GM19397 (cell line): ENCODE data around the gene FMN1.

Source experiments
- ATAC-seq: cut with Tn5 transposase; IDR thresholded peaks from one replicate; pipeline ENCODE4 v1.9.1; 2021; ENCODE audit warnings: mild to moderate bottlenecking, moderate library complexity; ENCODE audit not compliant: unreplicated experiment

Gene FMN1

DNA sequence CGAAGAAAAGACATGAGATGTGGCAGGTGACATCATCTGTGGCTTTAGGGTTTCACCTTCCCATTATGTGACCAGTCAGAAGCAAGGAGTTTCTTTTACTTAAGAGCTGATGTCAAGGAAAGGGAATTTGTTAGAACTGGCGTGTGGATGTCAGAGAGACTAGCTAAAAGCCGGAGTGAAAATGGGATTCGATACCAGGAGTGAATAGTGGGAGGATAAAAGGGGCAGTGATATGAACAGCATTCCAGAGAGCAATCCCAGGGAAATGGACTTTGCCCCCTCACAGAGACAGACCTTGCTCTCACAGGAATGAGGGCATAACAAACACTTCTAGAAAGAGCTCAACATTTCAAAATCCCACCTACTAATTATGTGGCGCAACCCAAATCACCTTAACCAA lies 5.9 kb upstream of the FMN1 start:
- ATAC-seq: no peak

DNA sequence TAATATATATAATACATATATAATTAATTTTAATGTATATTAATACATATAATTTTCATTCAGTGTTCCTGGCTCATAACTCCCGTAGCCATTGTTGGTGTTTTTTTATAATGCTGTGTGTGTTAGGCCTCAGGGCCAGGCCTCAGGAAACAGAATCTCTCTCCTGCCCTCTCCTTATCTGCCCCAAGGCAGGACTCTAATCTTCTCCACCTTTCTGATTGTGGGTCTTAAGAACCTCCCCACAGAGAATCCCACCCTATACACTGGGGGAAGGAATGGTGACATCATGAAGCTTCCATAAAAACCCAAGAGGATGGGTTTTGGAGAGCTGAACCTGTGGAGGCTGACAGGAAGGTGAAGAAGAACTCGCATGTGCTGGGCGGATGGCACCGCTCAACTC lies 4.0 kb upstream of the FMN1 start:
- no peak for ATAC-seq

DNA sequence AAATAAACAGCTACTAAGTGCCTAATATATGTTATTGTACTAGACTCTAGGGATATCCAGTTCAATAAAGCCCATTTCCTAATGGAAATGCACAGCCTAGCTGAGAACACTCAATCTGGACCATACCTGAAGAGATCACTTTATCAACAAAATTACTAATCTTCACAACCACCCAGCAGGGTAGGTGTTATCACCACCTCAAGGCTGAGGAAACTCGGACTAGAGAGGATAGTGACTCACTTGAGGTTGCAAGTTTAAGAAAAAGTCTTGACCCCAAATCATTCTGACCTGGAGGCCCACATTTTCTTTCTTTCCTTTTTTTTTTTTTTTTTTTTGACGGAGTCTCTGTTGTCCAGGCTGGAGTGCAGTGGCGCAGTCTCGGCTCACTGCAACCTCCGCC lies 3.1 kb upstream of the FMN1 start:
- ATAC-seq: no peak

DNA sequence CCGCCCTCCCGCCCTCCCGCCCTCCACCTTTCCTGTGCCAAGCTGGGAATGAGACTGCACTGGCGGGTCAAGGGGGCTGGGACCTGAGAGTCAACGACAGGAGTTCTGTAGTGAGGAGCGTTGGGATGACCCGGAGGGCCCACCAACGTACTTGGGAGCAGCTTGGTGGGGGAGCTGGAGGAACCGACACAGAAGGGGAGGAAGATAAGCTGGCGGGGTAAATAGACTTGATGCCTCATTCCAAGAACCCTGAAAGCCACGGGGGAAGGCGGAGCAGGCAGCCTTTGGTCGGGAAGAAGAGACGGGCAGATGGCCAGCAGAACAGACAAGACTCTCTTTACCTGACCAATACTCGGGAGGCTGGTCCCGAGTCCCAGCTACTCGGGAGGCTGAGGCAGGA lies 277 bp downstream of the FMN1 start:
- ATAC-seq: no peak

DNA sequence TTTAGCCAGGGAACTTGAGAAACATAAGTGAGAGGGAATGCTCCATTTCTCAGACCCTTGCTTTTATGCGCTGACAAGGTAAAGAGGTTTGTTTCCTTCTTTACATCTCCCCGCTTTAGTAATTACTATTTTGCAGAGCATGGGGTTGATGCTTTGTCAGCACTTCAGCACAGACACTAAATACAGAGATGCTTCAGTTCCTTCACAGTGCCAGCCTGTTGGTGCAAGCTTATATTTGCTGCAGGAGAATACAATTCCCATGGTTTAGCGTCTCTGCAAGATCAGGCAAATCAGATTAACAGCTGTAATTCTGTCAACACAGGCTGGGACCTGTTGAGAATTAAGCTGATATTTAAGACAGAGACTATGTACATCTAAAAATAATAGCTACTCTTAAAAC lies 2.9 kb downstream of the FMN1 start:
- no peak for ATAC-seq

DNA sequence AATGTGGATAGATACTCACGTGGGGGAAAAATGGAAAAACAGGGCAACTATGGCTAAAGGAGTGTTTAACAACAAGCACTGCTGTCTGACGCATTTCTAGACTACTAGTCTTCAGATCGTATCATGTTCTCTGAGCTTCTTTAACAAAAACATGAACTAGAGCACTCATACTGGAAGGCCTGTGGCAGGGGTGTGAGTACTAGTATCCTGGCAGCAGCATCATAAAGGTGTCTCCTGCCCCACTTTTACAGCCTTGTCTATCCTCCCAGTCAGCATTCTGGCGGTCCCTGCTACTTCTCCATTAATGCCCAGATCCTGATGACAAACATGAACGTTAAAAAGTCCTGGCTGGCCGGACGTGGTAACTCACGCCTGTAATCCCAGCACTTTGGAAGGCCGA lies 4.0 kb downstream of the FMN1 start:
- ATAC-seq: no peak

DNA sequence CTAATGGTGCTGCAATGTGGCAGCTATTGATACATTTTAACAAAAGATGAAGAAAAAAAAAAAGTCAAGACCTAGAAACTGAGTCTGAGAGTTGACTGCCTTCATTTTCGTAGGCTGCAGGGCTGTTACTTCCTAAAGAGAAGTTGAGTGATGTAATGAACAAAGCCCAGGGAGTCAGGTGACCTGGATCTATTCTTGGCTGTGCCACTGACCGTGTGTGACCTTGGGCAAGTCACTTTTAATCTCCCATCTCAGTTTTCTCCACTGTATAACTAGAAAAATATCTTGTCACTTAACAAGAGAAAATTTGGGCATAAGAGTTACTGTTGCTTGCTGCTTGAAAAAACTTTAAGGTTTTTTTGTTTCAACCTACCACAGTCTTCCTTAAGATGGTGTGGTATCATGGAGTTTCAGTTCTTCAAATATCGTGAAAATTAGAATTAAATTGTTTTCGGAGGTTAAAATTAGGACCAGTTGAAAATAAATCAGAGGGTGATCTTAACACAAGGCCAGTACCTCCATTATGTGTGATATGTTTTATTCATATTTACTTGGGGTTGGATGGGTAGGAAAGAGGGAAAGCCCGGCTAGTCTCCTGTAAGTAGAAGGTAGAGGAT lies 5.8 kb downstream of the FMN1 start:
- no peak for ATAC-seq

DNA sequence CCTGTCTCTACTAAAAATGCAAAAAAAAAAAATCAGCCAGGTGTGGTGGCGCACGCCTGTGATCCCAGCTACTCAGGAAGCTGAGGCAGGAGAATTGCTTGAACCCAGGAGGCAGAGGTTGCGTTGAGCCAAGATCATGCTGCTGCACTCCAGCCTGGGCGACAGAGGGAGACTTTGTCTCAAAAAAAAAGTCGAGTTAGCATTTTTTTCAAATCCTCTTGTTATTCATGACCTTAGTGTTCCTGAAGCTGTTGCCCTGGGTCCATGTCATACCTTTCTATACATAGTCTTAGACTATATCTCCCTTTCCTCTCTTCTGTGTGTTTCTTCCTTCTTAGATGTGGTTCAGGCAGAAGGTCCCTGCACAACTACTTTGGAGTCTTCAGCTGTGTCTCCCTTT lies 6.4 kb downstream of the FMN1 start:
- ATAC-seq: no peak

DNA sequence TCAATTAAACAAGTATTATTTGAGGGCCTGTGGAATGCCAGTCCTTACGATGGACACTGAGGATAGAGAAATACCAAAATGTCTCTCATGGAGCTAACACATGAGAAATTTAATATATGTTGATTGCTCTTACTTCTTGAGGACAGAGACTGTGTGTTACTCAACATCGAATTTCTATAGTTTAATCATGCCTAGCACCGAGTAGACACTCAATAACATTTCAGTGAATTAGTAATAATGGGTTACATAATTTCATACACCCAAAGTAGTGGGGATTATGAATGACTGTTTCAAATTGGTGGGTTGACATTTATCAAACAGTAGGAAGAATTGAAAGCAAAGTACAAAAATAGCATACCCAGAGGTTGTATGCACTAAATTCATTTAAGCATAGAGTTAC lies 11.2 kb downstream of the FMN1 start:
- no peak for ATAC-seq

DNA sequence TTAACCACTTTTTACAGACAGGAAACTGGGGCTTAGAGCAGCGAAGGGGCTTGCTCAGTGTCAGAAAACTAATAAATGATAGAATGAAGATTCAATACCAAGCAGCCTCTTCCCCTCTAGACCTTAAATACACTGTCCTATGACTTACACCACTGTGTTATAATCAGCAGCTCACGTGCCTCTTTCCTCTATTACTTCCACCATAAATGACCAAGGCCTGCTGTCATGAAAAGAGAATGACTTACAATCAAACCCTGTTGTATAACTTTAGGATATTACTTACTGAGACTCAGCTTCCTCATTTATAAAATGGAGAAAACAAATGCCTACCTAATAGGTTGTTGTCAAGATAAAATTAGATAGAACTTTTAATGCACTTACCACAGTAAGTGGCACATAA lies 11.6 kb downstream of the FMN1 start:
- ATAC-seq: no peak

DNA sequence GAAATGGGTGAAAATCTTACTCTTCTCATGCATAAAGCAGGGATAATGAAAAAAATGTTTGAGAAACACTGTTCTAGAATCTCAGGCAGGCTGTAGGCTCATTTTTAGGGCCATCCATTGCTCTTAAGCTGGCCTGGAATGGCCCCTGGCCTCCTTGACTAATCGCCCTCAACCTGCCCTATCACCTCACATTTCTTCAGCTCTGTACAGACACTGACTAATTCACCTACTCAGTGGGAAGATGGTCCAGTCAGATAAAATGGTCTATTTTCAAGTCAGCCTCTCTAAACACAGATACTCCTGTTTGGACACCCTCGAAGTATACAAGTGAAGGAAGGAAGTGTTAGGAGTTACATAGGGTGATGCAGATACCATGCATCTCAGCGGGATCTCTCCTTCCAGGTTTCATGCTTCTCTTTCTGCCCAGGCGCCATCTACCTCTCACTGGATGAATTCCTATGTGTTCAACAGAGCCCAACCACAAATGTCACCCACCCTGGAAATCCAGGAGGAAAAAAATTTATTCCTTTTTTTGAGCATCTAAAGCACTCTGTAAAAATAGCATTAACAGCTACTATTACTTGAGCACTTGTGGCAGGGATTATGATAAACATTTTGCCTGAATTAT lies 12.1 kb downstream of the FMN1 start:
- no peak for ATAC-seq

DNA sequence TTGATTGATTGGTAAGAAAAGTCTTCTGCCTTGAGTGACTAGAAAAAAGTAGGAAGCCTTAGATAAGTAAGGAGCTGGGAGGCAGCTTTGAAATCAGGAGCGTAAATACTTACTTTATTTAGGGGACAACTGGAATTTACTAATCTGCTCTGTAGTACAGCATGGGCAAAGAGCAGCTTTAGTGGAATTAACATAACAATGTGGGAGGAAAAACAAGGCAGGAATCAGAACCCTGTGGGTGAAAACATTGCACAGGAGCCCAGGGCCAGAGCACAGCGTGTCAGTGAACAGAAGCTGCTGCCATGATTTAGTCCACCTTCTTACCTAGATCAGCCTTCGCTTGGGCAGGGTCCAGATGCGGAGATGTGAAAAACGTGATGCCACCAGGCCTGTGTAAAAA lies 14.6 kb downstream of the FMN1 start:
- ATAC-seq: no peak

DNA sequence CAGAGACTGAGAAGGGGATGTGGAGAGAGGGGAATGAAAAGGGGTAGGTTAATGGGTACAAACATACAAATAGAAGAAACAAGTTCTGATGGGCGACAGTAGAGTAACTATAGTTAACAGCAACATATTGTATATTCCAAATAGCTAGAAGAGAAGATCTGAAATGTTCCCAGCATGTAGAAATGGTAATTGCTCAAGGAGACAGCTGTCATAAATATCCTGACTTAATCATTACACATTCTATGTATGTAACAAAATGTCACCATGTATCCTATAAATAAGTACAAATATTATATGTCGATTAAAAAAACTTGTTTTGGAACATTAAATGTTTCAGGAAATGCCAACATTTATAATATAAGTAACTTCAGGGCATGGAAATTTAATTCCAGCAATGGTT lies 23.3 kb downstream of the FMN1 start:
- no peak for ATAC-seq

DNA sequence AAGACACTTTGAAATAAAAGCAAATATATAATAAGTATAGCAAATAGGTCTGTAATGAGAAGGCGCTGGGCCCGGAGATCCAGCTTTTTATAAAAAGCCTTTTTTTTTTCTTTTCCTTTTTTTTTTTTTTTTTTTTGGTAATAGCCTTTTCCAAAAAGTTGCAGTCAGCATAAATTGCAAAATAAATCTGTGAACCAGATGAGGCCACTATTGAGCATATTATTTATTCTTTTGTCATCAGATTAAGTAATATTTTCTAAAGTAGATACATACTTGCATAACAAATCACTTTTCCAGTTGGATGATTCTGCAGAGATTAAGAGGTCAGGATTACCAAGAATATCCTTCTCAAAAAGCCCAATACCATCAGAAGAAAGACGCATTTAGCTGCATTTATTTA lies 24.9 kb downstream of the FMN1 start:
- ATAC-seq: no peak

DNA sequence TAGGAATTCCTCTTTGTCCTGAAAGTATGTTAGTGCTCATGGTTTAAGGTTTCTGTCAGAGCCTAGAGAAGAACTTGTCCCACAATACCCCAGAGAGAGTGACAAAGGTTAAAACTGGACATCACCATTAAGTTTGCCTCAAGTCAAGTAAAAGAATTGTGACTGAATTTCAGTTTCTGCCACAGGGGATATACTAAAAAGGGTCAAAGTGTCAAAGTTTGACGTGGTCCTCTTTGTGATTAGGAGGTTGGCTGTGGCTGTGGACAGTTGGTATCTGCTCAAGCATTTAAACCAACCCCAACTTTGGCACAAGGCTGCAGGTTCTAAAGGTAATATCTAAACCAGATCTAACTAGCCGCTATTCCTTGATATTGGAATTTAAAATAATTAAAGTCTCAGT lies 26.1 kb downstream of the FMN1 start:
- ATAC-seq: no peak

DNA sequence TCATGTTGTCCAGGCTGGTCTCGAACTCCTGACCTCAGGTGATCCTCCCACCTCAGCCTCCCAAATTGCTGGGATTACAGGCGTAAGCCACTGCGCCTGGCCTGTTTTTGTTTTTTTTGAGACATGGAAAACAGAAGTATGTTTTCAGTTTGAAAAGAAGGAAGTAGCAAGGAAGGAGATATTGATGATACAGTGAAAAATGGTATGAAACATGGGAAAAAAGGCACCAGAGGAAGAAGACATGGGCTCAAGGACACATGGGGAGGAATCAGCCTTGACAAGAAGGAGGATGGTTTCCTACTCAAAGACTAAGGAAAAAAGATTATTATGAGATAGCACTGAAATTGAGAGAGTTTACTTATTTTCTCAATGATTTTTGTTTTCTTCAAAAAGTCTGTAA lies 30.7 kb downstream of the FMN1 start:
- ATAC-seq: no peak

DNA sequence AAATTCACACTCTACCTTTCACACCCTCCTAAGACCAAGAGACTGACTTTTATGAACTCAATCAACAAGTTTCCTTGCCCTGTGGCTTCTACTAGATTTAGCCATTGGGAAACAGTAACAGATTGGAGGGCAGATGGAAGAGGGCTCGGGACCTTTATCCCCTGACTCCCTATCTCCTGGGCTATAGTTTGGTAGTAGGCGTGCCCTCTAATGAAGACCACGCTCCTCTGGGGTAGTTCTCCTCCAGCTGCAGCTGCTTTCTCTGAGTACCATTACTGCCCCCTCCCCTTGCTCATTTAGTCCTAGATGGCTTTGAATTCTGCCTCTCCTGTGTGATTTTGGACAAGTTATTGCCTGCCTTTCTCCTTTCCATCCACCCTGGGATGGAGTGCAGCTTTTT lies 33.3 kb downstream of the FMN1 start:
- no peak for ATAC-seq

DNA sequence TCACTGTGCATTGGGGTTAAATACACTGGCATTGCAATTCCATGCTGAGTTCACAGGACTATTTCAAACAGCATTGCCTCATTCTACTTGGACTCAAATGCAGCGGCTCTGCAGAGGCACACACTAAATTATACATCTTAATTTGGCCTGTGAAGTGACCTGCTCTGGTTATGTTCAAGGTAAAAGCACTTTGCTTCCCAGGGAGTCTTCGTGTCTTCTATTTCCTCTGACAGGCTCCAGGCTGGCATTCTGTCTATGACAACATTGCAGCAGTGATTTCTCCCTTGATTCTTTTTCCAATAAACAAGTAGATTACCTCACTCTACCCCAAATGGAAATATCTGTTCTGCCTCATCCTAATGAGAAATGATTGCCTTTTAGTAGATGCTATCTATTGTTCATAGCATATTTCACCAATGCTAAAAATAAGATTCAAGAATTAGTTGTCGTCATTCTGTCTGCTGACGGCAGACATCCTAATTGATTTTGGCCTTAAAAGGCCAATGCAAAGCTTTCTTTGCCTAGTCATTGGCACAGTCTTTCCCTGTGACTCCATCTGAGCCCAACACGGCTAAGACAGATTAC lies 33.8 kb downstream of the FMN1 start:
- ATAC-seq: no peak

DNA sequence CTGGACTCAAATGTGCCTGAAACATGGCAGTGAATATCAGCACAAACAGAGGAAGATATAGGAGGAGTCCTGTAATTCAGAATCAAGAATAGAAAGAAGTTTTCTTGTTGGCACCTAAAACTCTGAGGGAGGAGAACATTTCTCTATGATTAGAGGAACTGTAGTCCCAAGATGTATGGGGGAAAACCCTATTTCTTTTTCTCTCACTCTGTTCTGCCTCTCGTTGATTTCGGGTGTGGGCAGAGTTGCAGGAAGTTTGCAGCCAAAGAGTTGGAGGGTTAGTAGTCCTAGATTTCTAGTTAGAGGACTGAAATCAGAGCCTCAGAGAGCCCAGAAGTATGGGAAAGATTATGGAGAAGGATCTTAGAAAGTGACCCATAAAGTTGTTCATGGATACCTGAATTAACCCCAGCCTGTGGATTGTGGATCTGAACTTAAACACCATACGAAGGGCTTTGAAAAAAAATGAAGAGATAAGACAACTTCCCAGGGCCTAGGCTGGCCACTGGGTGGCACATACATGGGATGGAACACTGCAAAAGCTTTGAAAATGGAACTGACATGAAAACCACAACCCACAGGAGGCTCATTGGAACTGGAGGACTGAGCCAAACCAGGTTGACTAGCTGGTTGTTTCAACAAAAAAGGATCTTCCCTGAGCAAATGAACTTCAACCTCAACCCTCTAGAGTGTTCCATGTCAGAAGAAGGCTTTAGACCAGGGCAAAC lies 34.6 kb downstream of the FMN1 start:
- ATAC-seq: no peak

DNA sequence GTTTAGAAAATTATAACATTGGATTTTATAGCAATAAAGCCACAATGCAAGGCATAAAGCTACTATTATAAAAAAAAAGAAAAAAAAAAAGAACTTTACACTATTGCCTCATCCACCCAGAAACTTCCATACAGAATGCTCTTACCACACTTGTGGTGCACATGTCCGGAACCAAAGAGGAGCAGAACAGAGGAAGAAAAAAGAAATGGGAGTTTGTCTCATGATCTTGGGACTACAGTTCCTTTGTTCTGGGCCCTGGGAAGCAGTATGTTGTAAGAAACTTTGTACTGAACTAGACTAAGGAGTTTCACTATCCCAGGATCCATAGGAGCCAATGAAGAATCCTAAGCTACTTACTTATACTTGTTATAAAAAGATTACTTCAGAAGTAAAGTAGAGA lies 36.1 kb downstream of the FMN1 start:
- no peak for ATAC-seq

DNA sequence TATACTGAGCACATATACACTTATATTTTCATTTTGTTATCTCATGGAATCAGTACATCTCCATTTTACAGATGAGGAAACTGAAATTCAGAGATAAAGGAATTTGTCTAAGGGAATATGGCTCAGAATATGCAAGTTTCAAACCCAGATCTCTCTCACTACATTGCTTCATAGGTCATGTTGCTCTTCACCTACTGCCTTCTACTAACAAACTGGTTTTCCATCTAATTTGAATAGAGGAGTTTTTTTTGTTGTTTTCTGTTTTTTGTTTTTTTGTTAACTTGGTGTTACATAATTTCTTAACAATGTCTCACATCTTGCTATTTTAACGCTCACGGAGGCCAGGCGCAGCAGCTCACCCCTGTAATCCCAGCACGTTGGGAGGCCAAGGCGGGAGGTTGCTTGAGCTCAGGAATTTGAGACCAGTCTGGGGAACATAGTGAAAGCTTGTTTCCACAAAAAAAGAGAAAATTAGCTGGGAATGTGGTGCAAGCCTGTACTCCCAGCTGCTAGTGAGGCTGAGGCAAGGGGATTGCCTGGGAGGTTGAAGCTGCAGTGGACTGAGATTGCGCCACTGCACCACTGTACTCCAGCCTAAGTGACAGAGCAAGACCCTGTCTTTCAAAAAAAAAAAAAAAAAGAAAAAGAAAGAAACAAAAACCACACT lies 37.0 kb downstream of the FMN1 start:
- no peak for ATAC-seq
